Measurements from ENCODE around the gene FXYD6.

FXYD6 gene

GRCh38 chr11:117829369-117829725 lies 47.1 kb downstream of the FXYD6 start:
- H3K36me3 ChIP-seq (ENCODE audit: insufficient read depth, low read length) = no peaks in the 10 kb centered on the region
- H3K27me3 ChIP-seq (ENCODE audit: control insufficient read depth, insufficient read depth, low read length) = peaks cover 46% of the 10 kb centered on the region
- H3K9me3 ChIP-seq (replicated peaks; ENCODE audit: low read length) = no peaks in the 10 kb centered on the region
- H3K4me1 ChIP-seq (ENCODE audit: control insufficient read depth, insufficient read depth, low read length) = peaks cover 10% of the 10 kb centered on the region
- H3K4me3 ChIP-seq (ENCODE audit: low read length) = no peak overlapping the region
- no peak overlapping the region for H3K9ac ChIP-seq (ENCODE audit: low read depth, low read length)
- H3K4me2 ChIP-seq (ENCODE audit: low read length) = no peak overlapping the region

GRCh38 chr11:117828611-117829368 lies 47.7 kb downstream of the FXYD6 start:
- Histone ChIP-seq H3K4me2 (ENCODE audit: low read length) (no peak overlapping the region), H3K36me3 (ENCODE audit: insufficient read depth, low read length) (no peaks in the 10 kb centered on the region), H3K4me3 (ENCODE audit: low read length) (no peak overlapping the region), H3K27me3 (ENCODE audit: control insufficient read depth, insufficient read depth, low read length) (peaks cover 45% of the 10 kb centered on the region), H3K4me1 (ENCODE audit: control insufficient read depth, insufficient read depth, low read length) (peaks cover 10% of the 10 kb centered on the region), H3K9ac (ENCODE audit: low read depth, low read length) (no peak overlapping the region), H3K9me3 (replicated peaks; ENCODE audit: low read length) (no peaks in the 10 kb centered on the region)

- Histone ChIP-seq H3K4me1 (ENCODE audit: control insufficient read depth, insufficient read depth, low read length) (peaks cover 10% of the 10 kb centered on the region), H3K9ac (ENCODE audit: low read depth, low read length) (no peak overlapping the region), H3K36me3 (ENCODE audit: insufficient read depth, low read length) (no peaks in the 10 kb centered on the region)
Observed at GRCh38 chr11:117827521-117828511, 48.6 kb downstream of the FXYD6 start.

DNA sequence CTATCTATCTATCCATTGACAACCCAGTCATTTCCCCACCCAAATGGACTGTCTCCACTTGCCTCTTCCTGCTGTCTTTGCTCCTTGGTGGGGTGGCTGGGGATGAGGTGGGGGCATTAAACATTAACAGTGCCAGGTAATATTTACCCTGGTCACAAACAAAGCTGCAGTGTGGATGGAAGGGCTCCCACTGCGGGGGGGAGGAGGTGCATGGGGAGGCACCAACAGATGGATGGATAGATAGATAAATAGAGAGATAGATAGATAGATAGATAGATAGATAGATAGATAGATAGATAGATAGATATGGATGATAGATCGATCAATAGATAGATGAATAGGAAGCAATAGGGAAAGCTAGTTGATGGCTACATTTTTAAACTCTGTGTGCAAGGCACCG lies 49.6 kb downstream of the FXYD6 start:
- Histone ChIP-seq H3K4me1 (ENCODE audit: control insufficient read depth, insufficient read depth, low read length) (peaks cover 10% of the 10 kb centered on the region), H3K36me3 (ENCODE audit: insufficient read depth, low read length) (no peaks in the 10 kb centered on the region), H3K27me3 (ENCODE audit: control insufficient read depth, insufficient read depth, low read length) (peaks cover 31% of the 10 kb centered on the region), H3K4me3 (ENCODE audit: low read length) (no peak overlapping the region), H3K9me3 (replicated peaks; ENCODE audit: low read length) (no peaks in the 10 kb centered on the region), H3K9ac (ENCODE audit: low read depth, low read length) (no peak overlapping the region), H3K4me2 (ENCODE audit: low read length) (no peak overlapping the region)

More at GRCh38 chr11:117827521-117828511, 48.6 kb downstream of the FXYD6 start:
- Histone ChIP-seq H3K4me2 (ENCODE audit: low read length) (no peak overlapping the region), H3K4me3 (ENCODE audit: low read length) (no peak overlapping the region), H3K27me3 (ENCODE audit: control insufficient read depth, insufficient read depth, low read length) (peaks cover 39% of the 10 kb centered on the region), H3K9me3 (replicated peaks; ENCODE audit: low read length) (no peaks in the 10 kb centered on the region)

DNA sequence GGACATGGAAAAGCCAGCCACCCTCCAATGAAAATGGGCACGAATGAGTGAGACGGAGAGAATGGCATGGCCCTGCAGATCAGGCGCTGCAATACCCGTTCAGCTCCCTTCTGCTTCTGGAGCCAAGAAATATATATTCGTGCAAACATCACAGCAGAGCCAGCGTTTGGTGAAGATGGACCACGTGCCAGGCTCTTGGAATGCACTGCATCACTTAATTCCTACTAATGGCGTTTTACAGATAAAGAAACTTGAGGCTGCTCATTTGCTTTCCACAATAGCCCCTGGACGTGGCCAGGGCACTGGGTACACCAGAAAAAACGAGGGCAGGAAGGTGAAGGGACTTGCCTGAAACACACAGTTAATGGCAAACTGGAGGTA lies 50.3 kb downstream of the FXYD6 start:
- Histone ChIP-seq H3K4me3 (ENCODE audit: low read length) (no peak overlapping the region), H3K4me1 (ENCODE audit: control insufficient read depth, insufficient read depth, low read length) (peaks cover 10% of the 10 kb centered on the region)

GRCh38 chr11:117825538-117826189 lies 50.8 kb downstream of the FXYD6 start:
- peaks cover 25% of the 10 kb centered on the region for H3K27me3 ChIP-seq (ENCODE audit: control insufficient read depth, insufficient read depth, low read length)
- peaks cover 10% of the 10 kb centered on the region for H3K4me1 ChIP-seq (ENCODE audit: control insufficient read depth, insufficient read depth, low read length)
- H3K36me3 ChIP-seq (ENCODE audit: insufficient read depth, low read length) = no peaks in the 10 kb centered on the region
- H3K4me3 ChIP-seq (ENCODE audit: low read length) = no peak overlapping the region
- no peaks in the 10 kb centered on the region for H3K9me3 ChIP-seq (replicated peaks; ENCODE audit: low read length)
- H3K4me2 ChIP-seq (ENCODE audit: low read length) = no peak overlapping the region
- no peak overlapping the region for H3K9ac ChIP-seq (ENCODE audit: low read depth, low read length)

More for the DNA sequence above, 50.3 kb downstream of the FXYD6 start:
- no peak overlapping the region for H3K9ac ChIP-seq (ENCODE audit: low read depth, low read length)
- H3K27me3 ChIP-seq (ENCODE audit: control insufficient read depth, insufficient read depth, low read length) = peaks cover 27% of the 10 kb centered on the region
- H3K4me2 ChIP-seq (ENCODE audit: low read length) = no peak overlapping the region
- no peaks in the 10 kb centered on the region for H3K36me3 ChIP-seq (ENCODE audit: insufficient read depth, low read length)
- no peaks in the 10 kb centered on the region for H3K9me3 ChIP-seq (replicated peaks; ENCODE audit: low read length)

DNA sequence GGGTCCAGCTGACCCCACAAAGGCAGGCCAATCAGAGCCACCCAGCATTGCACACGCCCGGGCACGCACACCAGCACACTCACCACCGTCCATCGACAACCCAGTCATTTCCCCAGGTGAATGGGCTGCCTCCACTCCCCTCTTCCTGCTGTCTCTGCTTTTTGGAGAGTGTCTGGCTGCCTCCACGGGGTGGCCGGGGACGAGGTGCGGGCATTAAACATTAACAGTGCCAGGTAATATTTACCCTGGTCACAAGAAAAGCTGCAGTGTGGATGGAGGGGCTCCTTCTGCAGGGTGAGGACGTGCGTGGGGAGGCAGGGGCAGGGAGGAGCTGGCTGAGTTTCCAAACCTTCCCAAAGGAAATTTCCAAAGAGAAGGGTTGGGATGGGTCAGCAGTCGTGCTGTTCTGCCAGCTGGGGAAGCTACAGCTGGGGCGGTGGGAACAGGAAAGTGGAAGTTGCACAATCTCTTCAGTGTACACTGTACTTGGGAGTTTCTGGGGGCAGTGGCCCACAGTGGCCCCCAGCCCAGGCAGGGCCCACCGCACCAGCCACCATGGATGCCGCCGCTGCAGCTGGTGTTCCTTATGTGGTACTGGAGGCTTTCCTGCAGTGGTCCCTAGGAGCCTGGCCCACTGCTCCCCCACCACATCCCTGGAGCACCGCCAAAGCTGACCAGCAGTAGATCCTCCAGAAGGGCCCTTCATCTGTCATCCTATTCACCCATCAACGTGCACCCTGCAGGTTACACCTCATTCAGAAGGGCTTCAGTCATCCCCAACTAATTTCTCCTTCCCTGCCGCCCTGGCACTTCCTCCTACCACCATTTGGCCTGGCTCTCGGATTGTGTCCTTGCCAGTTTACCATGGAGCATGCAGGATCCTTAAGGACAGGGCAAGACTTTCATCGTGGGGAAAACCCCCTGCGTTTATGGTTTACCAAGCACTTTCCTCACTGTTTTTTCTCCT lies 51.6 kb downstream of the FXYD6 start, which contains the start of gene FXYD2:
Gene FXYD2, minus strand, starts transcription at position 174 of the 967 bp plus-strand sequence. Its CDS starts 66 bp downstream, at position 108.
- no peak within 1 kb of the TSS for H3K9ac ChIP-seq (ENCODE audit: low read depth, low read length)

DNA sequence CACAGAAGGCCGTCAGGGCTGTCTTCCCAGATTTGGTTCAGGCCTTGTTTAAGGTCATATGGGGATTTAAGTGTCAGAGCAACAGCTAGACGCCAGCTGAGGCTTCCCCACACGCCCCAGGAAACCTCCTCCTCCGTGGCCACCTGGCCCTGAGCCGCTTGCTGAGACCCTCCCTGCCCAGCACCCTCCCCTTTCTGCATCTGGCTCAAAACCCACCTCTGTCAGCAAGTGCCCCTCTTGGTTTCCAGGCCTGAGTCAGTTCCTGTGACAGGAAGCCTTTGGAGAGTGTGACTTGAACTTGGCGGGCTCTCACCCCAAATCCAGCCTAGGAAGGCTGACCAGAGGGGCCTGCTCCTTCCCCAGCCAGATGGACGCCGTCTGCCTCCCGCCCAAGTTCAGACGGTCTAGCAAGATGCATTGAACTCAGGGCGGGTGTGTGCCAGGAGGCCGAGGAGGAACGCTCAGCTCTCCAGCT lies 52.5 kb downstream of the FXYD6 start:
- Histone ChIP-seq H3K4me3 (ENCODE audit: low read length) (no peak overlapping the region), H3K27me3 (ENCODE audit: control insufficient read depth, insufficient read depth, low read length) (peaks cover 20% of the 10 kb centered on the region), H3K9ac (ENCODE audit: low read depth, low read length) (no peak overlapping the region), H3K4me2 (ENCODE audit: low read length) (no peak overlapping the region), H3K4me1 (ENCODE audit: control insufficient read depth, insufficient read depth, low read length) (peaks cover 7% of the 10 kb centered on the region), H3K36me3 (ENCODE audit: insufficient read depth, low read length) (no peaks in the 10 kb centered on the region), H3K9me3 (replicated peaks; ENCODE audit: low read length) (no peaks in the 10 kb centered on the region)

More for the DNA sequence above, 51.6 kb downstream of the FXYD6 start, which contains the start of gene FXYD2:
- H3K9me3 ChIP-seq (replicated peaks; ENCODE audit: low read length) = no peaks in the 10 kb centered on the region
- H3K36me3 ChIP-seq (ENCODE audit: insufficient read depth, low read length) = no peaks in the 10 kb centered on the region
- no peak within 1 kb of the TSS for H3K4me3 ChIP-seq (ENCODE audit: low read length)
- H3K4me1 ChIP-seq (ENCODE audit: control insufficient read depth, insufficient read depth, low read length) = peaks cover 10% of the 10 kb centered on the region
- no peak within 1 kb of the TSS for H3K4me2 ChIP-seq (ENCODE audit: low read length)
- H3K27me3 ChIP-seq (ENCODE audit: control insufficient read depth, insufficient read depth, low read length) = peaks cover 22% of the 10 kb centered on the region

- Histone ChIP-seq H3K27me3 (ENCODE audit: control insufficient read depth, insufficient read depth, low read length) (peaks cover 17% of the 10 kb centered on the region), H3K4me1 (ENCODE audit: control insufficient read depth, insufficient read depth, low read length) (peaks cover 1% of the 10 kb centered on the region), H3K9ac (ENCODE audit: low read depth, low read length) (no peak overlapping the region), H3K4me3 (ENCODE audit: low read length) (no peak overlapping the region), H3K4me2 (ENCODE audit: low read length) (no peak overlapping the region), H3K9me3 (replicated peaks; ENCODE audit: low read length) (no peaks in the 10 kb centered on the region), H3K36me3 (ENCODE audit: insufficient read depth, low read length) (no peaks in the 10 kb centered on the region)
Observed at GRCh38 chr11:117823294-117823945, 53.0 kb downstream of the FXYD6 start.
